ENCODE measurements around the gene SETSIP.

GRCh38 chr1:92084651-92085050 lies 9.4 kb upstream of the SETSIP start:
- TF ChIP-seq CTCF (conservative IDR thresholded peaks at IDR 0.05) (no peak), ZFX (IDR thresholded peaks at IDR 0.05) (no peak)

Measured in C4-2B (cell line).